Aortic smooth muscle cell (primary cell): ENCODE measurements around the gene OGFR. TPM values are rescaled to one million over a fixed set of nuclear protein-coding genes. Genes with fewer than 3 reads are reported as not detected.

Source experiments
- total RNA-seq: library from RNA; depleted of rRNA; stranded (reverse); fragments of >200 nt; gene quantifications from 2 replicates; pipeline ENCODE4 v1.2.3, GENCODE V29; 2014

Gene OGFR, protein sequence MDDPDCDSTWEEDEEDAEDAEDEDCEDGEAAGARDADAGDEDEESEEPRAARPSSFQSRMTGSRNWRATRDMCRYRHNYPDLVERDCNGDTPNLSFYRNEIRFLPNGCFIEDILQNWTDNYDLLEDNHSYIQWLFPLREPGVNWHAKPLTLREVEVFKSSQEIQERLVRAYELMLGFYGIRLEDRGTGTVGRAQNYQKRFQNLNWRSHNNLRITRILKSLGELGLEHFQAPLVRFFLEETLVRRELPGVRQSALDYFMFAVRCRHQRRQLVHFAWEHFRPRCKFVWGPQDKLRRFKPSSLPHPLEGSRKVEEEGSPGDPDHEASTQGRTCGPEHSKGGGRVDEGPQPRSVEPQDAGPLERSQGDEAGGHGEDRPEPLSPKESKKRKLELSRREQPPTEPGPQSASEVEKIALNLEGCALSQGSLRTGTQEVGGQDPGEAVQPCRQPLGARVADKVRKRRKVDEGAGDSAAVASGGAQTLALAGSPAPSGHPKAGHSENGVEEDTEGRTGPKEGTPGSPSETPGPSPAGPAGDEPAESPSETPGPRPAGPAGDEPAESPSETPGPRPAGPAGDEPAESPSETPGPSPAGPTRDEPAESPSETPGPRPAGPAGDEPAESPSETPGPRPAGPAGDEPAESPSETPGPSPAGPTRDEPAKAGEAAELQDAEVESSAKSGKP
- 21.9 and 30.9 TPM in 2 replicates for total RNA-seq

DNA sequence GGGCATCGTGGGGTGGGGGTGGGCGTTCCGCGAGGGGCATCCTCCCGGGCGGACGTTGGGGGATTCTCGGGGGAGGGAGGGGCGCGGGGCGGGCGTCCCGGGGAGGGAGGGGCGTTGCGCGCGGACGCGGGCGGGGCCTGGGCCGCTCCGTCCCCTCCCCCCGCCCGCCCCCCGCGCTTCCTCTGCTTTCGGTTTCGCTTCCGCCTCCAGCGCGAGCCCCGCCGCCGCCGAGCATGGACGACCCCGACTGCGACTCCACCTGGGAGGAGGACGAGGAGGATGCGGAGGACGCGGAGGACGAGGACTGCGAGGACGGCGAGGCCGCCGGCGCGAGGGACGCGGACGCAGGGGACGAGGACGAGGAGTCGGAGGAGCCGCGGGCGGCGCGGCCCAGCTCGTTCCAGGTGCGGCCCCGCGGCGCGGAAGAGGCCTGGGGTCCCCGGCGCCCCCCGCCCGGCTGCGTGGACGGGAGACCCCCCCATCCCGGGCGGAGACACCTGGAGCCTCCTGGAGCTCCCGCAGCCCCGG is at the start of gene OGFR:
Gene OGFR, plus strand, starts transcription at position 209 of the 528 bp plus-strand sequence. Its CDS starts 25 bp downstream, at position 234.

GRCh38 chr20:62816884-62817873 is 12.5 kb downstream of the OGFR start, which contains the start of gene COL9A3:
TSS of gene COL9A3 (plus strand) at chr20:62817050. CDS start at chr20:62817065, 15 bp downstream.

DNA sequence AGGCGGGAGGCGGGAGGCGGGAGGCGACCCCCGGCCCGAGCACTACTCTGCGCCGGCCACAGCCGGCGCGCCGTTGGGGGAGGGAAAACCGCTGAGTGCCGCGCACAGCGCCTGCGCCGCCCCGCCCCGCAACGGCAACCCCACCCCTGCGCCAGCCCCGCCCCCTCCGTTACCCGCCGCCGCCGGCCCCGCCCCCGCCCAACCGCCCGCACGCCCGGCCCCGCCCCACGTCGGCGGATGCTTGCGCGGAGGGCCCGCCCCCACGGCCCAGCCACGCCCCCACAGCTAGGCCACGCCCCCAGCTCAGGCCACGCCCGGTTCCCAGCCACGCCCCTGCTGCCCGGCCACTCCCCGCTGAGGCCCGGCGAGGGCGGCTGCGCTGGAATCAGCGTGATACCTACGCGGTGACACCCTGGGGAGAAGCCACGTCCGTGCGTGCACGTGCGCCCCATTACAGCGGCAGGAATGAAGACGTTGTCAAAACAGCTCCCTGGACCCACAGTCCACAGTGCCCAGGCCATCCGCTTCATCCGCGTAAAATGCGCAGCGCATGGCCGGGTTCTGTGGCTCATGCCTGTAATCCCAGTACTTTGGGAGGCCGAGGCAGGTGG is 57.2 kb downstream of the OGFR start, which contains the start of gene TCFL5:
Gene TCFL5, minus strand, starts transcription at position 97 of the 611 bp plus-strand sequence. CDS start 152 bp downstream, outside the sequence.

Other genes with a start within 250 kb of the OGFR start
- 0.25 and 0.53 TPM in 2 replicates for gene SLCO4A1, start 162.3 kb upstream of the OGFR start, total RNA-seq
- gene NTSR1, start 96.0 kb upstream of the OGFR start, total RNA-seq = 0.87 and 1.3 TPM in 2 replicates
- 15.1 and 16.4 TPM in 2 replicates for gene MRGBP, start 8.4 kb upstream of the OGFR start, total RNA-seq
- 0.26 and 0.37 TPM in 2 replicates for gene COL9A3, start 12.2 kb downstream of the OGFR start, total RNA-seq
- 16.9 and 18.1 TPM in 2 replicates for gene TCFL5, start 57.0 kb downstream of the OGFR start, total RNA-seq
- gene DIDO1, start 121.7 kb downstream of the OGFR start, total RNA-seq = 38.2 and 38.3 TPM in 2 replicates
- gene GID8, start 133.3 kb downstream of the OGFR start, total RNA-seq = 29.6 and 33.0 TPM in 2 replicates
- 8.1 and 14.1 TPM in 2 replicates for gene SLC17A9, start 147.9 kb downstream of the OGFR start, total RNA-seq
- not detected in 2 replicates for gene BHLHE23, start 202.1 kb downstream of the OGFR start, total RNA-seq